Naive B cell (primary cell): ENCODE measurements around the gene KANSL1. TPM values are rescaled to one million over a fixed set of nuclear protein-coding genes. Genes with fewer than 3 reads are reported as not detected.
"Not testable (repeated sequence)": the region's sequence is repeated elsewhere in the genome, so short reads cannot be mapped to it uniquely, and the experiment has no call there.

ENCODE experiments used
- ATAC-seq, 2 donors: fragments of 150-1000 bp; cut with Tn5 transposase; 2 replicates each; pipeline ENCODE4 v1.10.0; 2021; ENCODE audit warnings: low read depth in 2 of 2, mild to moderate bottlenecking in 2 of 2, moderate library complexity in 2 of 2
- DNase-seq: peaks from one replicate; pipeline ENCODE4 v3.0.0; 2022
- H3K27ac Mint-ChIP-seq, 6 donors: one replicate each; pipeline ENCODE4 v1.8.0; 2020 to 2022; ENCODE audit warnings: mild to moderate bottlenecking in 6 of 6, mixed read lengths in 6 of 6, moderate library complexity in 5 of 6, inconsistent platforms in 2 of 6
- H3K27me3 Mint-ChIP-seq, 3 donors: one replicate each; pipeline ENCODE4 v1.8.0; 2021 to 2022; ENCODE audit warnings: mixed read lengths in 3 of 3, mild to moderate bottlenecking in 1 of 3
- H3K36me3 Mint-ChIP-seq, 2 donors: one replicate each; pipeline ENCODE4 v1.8.0; 2020 to 2022; ENCODE audit warnings: mixed read lengths in 2 of 2, inconsistent platforms in 1 of 2, mild to moderate bottlenecking in 1 of 2
- H3K4me1 Mint-ChIP-seq, 3 donors: one replicate each; pipeline ENCODE4 v1.8.0; 2020 to 2022; ENCODE audit warnings: mixed read lengths in 3 of 3, inconsistent platforms in 1 of 3, mild to moderate bottlenecking in 1 of 3, moderate library complexity in 1 of 3
- H3K4me3 Mint-ChIP-seq, 8 donors: one replicate each; pipeline ENCODE4 v1.8.0; 2020 to 2022; ENCODE audit warnings: mild to moderate bottlenecking in 8 of 8, mixed read lengths in 8 of 8, moderate library complexity in 8 of 8, inconsistent platforms in 2 of 8
- H3K9me3 Mint-ChIP-seq, 7 donors: one replicate each; pipeline ENCODE4 v1.8.0; 2020 to 2022; ENCODE audit warnings: mixed read lengths in 7 of 7, mild to moderate bottlenecking in 5 of 7, inconsistent platforms in 2 of 7, moderate library complexity in 1 of 7
- polyA plus RNA-seq, 6 donors: library from polyadenylated mRNA; unstranded; fragments of 300-500 nt; fragmentation: Illumina TruSeq; gene quantifications; one replicate each; pipeline ENCODE4 v1.2.3, GENCODE V29; 2021; ENCODE audit warnings: low read depth in 6 of 6

Gene KANSL1
- polyA plus RNA-seq, 6 donors from 2014 or later, result 5.8 to 27.5 (median 16.5) TPM

GRCh38 chr17:46013502-46014165 lies 179.6 kb downstream of the KANSL1 start:
- peaks cover 0 to 6% (median 0%) of the 10 kb centered on the region in 3 donors for H3K27me3 Mint-ChIP-seq
- H3K9me3 Mint-ChIP-seq, result no peaks in the 10 kb centered on the region
- no peak overlapping the region for H3K4me3 Mint-ChIP-seq
- no peaks in the 10 kb centered on the region for H3K36me3 Mint-ChIP-seq
- H3K27ac Mint-ChIP-seq, result no peak overlapping the region
- ATAC-seq, result no peak
- peaks cover 0 to 6% (median 3%) of the 10 kb centered on the region in 3 donors for H3K4me1 Mint-ChIP-seq
- DNase-seq, result no peak

DNA sequence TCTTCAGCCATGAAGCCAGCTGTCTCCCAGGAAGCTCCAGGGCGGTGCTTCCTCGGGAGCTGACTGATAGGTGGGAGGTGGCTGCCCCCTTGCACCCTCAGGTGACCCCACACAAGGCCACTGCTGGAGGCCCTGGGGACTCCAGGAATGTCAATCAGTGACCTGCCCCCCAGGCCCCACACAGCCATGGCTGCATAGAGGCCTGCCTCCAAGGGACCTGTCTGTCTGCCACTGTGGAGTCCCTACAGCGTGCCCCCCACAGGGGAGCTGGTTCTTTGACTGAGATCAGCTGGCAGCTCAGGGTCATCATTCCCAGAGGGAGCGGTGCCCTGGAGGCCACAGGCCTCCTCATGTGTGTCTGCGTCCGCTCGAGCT lies 180.1 kb downstream of the KANSL1 start:
- DNase-seq (no peak), ATAC-seq (no peak)
- no peak overlapping the region for H3K4me3 Mint-ChIP-seq
- H3K4me1 Mint-ChIP-seq, result peaks cover 0 to 1% (median 0%) of the 10 kb centered on the region in 3 donors
- no peaks in the 10 kb centered on the region for H3K9me3 Mint-ChIP-seq
- H3K36me3 Mint-ChIP-seq, result no peaks in the 10 kb centered on the region
- H3K27ac Mint-ChIP-seq, result no peak overlapping the region
- peaks cover 0 to 6% (median 0%) of the 10 kb centered on the region in 3 donors for H3K27me3 Mint-ChIP-seq

DNA sequence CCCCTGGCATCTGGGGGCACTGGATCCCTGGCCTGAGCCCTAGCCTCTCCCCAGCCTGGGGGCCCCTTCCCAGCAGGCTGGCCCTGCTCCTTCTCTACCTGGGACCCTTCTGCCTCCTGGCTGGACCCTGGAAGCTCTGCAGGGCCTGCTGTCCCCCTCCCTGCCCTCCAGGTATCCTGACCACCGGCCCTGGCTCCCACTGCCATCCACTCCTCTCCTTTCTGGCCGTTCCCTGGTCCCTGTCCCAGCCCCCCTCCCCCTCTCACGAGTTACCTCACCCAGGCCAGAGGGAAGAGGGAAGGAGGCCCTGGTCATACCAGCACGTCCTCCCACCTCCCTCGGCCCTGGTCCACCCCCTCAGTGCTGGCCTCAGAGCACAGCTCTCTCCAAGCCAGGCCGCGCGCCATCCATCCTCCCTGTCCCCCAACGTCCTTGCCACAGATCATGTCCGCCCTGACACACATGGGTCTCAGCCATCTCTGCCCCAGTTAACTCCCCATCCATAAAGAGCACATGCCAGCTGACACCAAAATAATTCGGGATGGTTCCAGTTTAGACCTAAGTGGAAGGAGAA lies 180.6 kb downstream of the KANSL1 start:
- no peak for DNase-seq
- peaks cover 0 to 6% (median 0%) of the 10 kb centered on the region in 3 donors for H3K27me3 Mint-ChIP-seq
- H3K36me3 Mint-ChIP-seq, result no peaks in the 10 kb centered on the region
- no peaks in the 10 kb centered on the region for H3K4me1 Mint-ChIP-seq
- peak overlapping the region in 1 of 8 donors; percentile 78 for H3K4me3 Mint-ChIP-seq
- H3K27ac Mint-ChIP-seq, result no peak overlapping the region
- ATAC-seq, result no peak
- H3K9me3 Mint-ChIP-seq, result no peaks in the 10 kb centered on the region

DNA sequence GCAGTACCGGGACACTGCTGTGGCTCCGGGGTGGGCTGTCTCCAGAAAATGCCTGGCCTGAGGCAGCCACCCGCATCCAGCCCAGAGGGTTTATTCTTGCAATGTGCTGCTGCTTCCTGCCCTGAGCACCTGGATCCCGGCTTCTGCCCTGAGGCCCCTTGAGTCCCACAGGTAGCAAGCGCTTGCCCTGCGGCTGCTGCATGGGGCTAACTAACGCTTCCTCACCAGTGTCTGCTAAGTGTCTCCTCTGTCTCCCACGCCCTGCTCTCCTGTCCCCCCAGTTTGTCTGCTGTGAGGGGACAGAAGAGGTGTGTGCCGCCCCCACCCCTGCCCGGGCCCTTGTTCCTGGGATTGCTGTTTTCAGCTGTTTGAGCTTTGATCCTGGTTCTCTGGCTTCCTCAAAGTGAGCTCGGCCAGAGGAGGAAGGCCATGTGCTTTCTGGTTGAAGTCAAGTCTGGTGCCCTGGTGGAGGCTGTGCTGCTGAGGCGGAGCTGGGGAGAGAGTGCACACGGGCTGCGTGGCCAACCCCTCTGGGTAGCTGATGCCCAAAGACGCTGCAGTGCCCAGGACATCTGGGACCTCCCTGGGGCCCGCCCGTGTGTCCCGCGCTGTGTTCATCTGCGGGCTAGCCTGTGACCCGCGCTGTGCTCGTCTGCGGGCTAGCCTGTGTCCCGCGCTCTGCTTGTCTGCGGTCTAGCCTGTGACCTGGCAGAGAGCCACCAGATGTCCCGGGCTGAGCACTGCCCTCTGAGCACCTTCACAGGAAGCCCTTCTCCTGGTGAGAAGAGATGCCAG lies 181.3 kb downstream of the KANSL1 start:
- DNase-seq (no peak), ATAC-seq (no peak)
- Mint-ChIP-seq H3K4me1 (no peaks in the 10 kb centered on the region), H3K27ac (no peak overlapping the region), H3K4me3 (no peak overlapping the region), H3K36me3 (no peaks in the 10 kb centered on the region), H3K27me3 (peaks cover 0 to 6% (median 0%) of the 10 kb centered on the region in 3 donors), H3K9me3 (no peaks in the 10 kb centered on the region)

DNA sequence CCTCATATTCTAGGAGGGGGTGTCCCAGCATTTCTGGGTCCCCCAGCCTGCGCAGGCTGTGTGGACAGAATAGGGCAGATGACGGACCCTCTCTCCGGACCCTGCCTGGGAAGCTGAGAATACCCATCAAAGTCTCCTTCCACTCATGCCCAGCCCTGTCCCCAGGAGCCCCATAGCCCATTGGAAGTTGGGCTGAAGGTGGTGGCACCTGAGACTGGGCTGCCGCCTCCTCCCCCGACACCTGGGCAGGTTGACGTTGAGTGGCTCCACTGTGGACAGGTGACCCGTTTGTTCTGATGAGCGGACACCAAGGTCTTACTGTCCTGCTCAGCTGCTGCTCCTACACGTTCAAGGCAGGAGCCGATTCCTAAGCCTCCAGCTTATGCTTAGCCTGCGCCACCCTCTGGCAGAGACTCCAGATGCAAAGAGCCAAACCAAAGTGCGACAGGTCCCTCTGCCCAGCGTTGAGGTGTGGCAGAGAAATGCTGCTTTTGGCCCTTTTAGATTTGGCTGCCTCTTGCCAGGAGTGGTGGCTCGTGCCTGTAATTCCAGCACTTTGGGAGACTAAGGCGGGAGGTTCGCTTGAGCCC lies 182.5 kb downstream of the KANSL1 start:
- no peaks in the 10 kb centered on the region for H3K36me3 Mint-ChIP-seq
- ATAC-seq, result no peak
- no peak overlapping the region for H3K27ac Mint-ChIP-seq
- peaks cover 0 to 14% (median 0%) of the 10 kb centered on the region in 3 donors for H3K27me3 Mint-ChIP-seq
- no peaks in the 10 kb centered on the region for H3K4me1 Mint-ChIP-seq
- peaks cover 0 to 6% (median 0%) of the 10 kb centered on the region in 7 donors for H3K9me3 Mint-ChIP-seq
- no peak overlapping the region for H3K4me3 Mint-ChIP-seq
- no peak for DNase-seq

GRCh38 chr17:46009681-46010596 lies 183.3 kb downstream of the KANSL1 start:
- H3K9me3 Mint-ChIP-seq, result peaks cover 0 to 6% (median 0%) of the 10 kb centered on the region in 7 donors
- H3K27ac Mint-ChIP-seq, result peak overlapping the region in 2 of 6 donors; percentile 51 to 52
- H3K36me3 Mint-ChIP-seq, result no peaks in the 10 kb centered on the region
- H3K4me1 Mint-ChIP-seq, result no peaks in the 10 kb centered on the region
- ATAC-seq (no peak), DNase-seq (no peak)
- no peak overlapping the region for H3K4me3 Mint-ChIP-seq
- peaks cover 0 to 16% (median 0%) of the 10 kb centered on the region in 3 donors for H3K27me3 Mint-ChIP-seq

DNA sequence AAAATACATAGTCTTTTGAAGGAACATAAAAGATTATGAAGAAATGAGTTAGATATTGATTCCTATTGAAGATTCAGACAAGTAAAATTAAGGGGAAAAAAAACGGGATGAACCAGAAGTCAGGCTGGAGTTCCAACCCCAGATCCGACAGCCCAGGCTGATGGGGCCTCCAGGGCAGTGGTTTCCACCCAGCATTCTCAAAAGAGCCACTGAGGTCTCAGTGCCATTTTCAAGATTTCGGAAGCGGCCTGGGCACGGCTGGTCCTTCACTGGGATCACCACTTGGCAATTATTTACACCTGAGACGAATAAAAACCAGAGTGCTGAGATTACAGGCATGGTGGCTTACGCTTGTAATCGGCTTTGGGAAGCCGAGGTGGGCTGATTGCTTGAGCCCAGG lies 184.6 kb downstream of the KANSL1 start:
- H3K9me3 Mint-ChIP-seq, result peaks cover 0 to 6% (median 0%) of the 10 kb centered on the region in 7 donors
- no peak overlapping the region for H3K4me3 Mint-ChIP-seq
- H3K27me3 Mint-ChIP-seq, result peaks cover 0 to 16% (median 0%) of the 10 kb centered on the region in 3 donors
- H3K27ac Mint-ChIP-seq, result no peak overlapping the region
- ATAC-seq (no peak), DNase-seq (no peak)
- no peaks in the 10 kb centered on the region for H3K36me3 Mint-ChIP-seq
- no peaks in the 10 kb centered on the region for H3K4me1 Mint-ChIP-seq

DNA sequence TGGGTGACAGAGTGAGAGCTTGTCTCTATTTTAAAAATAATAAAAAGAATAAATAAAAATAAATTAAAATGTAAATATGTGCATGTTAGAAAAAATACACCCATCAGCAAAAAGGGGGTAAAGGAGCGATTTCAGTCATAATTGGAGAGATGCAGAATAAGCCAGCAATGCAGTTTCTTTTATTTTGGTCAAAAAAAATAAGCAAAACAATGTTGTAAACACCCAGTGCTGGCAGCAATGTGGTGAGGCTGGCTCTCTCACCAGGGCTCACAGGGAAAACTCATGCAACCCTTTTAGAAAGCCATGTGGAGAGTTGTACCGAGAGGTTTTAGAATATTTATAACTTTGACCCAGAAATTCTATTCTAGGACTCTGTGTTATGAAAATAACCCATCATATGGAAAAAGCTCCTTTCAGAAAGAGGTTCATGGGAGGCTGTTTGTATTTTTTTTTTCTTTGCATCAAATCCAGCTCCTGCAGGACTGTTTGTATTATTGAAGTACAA lies 185.7 kb downstream of the KANSL1 start:
- no peak for DNase-seq
- Mint-ChIP-seq H3K27ac (no peak overlapping the region), H3K27me3 (peaks cover 0 to 9% (median 0%) of the 10 kb centered on the region in 3 donors), H3K9me3 (peaks cover 0 to 6% (median 0%) of the 10 kb centered on the region in 7 donors), H3K36me3 (no peaks in the 10 kb centered on the region), H3K4me3 (no peak overlapping the region), H3K4me1 (peaks cover 0 to 5% (median 0%) of the 10 kb centered on the region in 3 donors)
- ATAC-seq, result no peak

DNA sequence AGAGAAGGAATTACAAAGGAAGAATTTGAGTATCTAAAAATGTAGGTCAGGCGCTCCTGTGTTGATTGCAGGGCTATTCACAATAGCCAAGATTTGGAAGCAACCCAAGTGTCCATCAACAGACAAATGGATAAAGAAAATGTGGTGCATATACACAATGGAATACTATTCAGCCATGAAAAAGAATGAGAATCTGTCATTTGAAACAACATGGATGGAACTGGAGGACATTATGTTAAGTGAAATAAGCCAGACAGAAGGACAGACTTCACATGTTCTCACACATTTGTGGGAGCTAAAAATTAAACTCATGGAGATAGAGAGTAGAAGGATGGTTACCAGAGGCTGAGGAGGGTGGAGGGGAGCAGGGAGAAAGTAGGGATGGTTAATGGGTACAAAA lies 187.1 kb downstream of the KANSL1 start:
- DNase-seq, H3K4me1 Mint-ChIP-seq, ATAC-seq, H3K27ac Mint-ChIP-seq, H3K36me3 Mint-ChIP-seq, H3K9me3 Mint-ChIP-seq, H3K27me3 Mint-ChIP-seq: not testable (repeated sequence)
- peak overlapping the region in 1 of 8 donors; percentile 7 for H3K4me3 Mint-ChIP-seq

- Mint-ChIP-seq H3K27ac (no peak overlapping the region), H3K4me3 (no peak overlapping the region), H3K27me3 (peaks cover 0 to 15% (median 0%) of the 10 kb centered on the region in 3 donors), H3K9me3 (peaks cover 0 to 6% (median 0%) of the 10 kb centered on the region in 7 donors), H3K36me3 (no peaks in the 10 kb centered on the region), H3K4me1 (peaks cover 0 to 8% (median 0%) of the 10 kb centered on the region in 3 donors)
- ATAC-seq, result no peak
- no peak for DNase-seq
Measured at GRCh38 chr17:46003907-46004748, 189.1 kb downstream of the KANSL1 start.

- peaks cover 0 to 20% (median 0%) of the 10 kb centered on the region in 3 donors for H3K27me3 Mint-ChIP-seq
- ATAC-seq, result no peak
- H3K36me3 Mint-ChIP-seq, result no peaks in the 10 kb centered on the region
Measured at GRCh38 chr17:46002973-46003316, 190.3 kb downstream of the KANSL1 start.

More at GRCh38 chr17:46002973-46003316, 190.3 kb downstream of the KANSL1 start:
- Mint-ChIP-seq H3K4me3 (no peak overlapping the region), H3K4me1 (peaks cover 0 to 8% (median 0%) of the 10 kb centered on the region in 3 donors), H3K27ac (peak overlapping the region in 1 of 6 donors; percentile 14), H3K9me3 (peaks cover 0 to 6% (median 0%) of the 10 kb centered on the region in 7 donors)
- no peak for DNase-seq
